GM10248 (cell line): ENCODE measurements around the gene NPVF.

ENCODE experiments used
- CTCF ChIA-PET: fragments of 300-600 bp; sonication (Branson Sonifier 250); formaldehyde crosslinking; extraction: SDS; loops from one replicate; lab custom pipeline; 2021; ENCODE audit warnings: antibody characterized with exemption; lab: Yijun Ruan, JAX
- POLR2A ChIA-PET: fragments of 350-650 bp; sonication (Branson Sonifier 250); formaldehyde crosslinking; extraction: SDS; loops from one replicate; lab custom pipeline; 2020; ENCODE audit warnings: antibody characterized with exemption; lab: Yijun Ruan, JAX
- DNase-seq: peaks from one replicate; pipeline ENCODE4 v3.0.0; 2012; ENCODE audit errors: extremely low spot score
- TF ChIP-seq, protein P1 (sequence below): IDR thresholded peaks from 2 replicates; pipeline ENCODE4 v1.5.1; 2012; ENCODE audit warnings: mild to moderate bottlenecking, low read depth; ENCODE audit errors: extremely low read depth, missing control alignments, control extremely low read depth

Gene NPVF

DNA sequence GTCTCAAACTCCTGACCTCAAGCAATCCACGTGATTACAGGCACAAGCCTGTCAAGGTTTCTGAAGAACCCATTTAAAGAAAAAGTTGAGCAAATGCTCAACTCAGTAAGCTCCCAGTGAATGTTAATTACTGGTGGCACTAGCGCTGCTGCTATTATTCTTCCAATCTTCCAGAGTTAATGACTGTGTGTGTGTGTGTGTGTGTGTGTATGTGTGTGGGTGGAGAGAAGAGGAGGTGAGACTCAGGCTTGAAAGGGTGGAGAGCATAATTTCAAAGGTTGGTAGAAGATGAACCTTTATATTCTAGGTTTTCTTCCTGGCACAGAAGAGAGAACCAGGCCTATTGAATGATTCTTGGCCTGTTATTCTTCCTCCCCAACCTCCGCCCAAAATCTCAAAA, 11.6 kb upstream of the NPVF start:
- DNase-seq: no peak
- ChIA-PET CTCF (interaction anchor here (1.3 kb wide), 1 partner anchor 20 kb away, joined by 5 read pairs; no protein-coding TSS in a partner anchor), POLR2A (no interaction called here)
- TF ChIP-seq, protein P1, sequence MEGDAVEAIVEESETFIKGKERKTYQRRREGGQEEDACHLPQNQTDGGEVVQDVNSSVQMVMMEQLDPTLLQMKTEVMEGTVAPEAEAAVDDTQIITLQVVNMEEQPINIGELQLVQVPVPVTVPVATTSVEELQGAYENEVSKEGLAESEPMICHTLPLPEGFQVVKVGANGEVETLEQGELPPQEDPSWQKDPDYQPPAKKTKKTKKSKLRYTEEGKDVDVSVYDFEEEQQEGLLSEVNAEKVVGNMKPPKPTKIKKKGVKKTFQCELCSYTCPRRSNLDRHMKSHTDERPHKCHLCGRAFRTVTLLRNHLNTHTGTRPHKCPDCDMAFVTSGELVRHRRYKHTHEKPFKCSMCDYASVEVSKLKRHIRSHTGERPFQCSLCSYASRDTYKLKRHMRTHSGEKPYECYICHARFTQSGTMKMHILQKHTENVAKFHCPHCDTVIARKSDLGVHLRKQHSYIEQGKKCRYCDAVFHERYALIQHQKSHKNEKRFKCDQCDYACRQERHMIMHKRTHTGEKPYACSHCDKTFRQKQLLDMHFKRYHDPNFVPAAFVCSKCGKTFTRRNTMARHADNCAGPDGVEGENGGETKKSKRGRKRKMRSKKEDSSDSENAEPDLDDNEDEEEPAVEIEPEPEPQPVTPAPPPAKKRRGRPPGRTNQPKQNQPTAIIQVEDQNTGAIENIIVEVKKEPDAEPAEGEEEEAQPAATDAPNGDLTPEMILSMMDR: no peak

DNA sequence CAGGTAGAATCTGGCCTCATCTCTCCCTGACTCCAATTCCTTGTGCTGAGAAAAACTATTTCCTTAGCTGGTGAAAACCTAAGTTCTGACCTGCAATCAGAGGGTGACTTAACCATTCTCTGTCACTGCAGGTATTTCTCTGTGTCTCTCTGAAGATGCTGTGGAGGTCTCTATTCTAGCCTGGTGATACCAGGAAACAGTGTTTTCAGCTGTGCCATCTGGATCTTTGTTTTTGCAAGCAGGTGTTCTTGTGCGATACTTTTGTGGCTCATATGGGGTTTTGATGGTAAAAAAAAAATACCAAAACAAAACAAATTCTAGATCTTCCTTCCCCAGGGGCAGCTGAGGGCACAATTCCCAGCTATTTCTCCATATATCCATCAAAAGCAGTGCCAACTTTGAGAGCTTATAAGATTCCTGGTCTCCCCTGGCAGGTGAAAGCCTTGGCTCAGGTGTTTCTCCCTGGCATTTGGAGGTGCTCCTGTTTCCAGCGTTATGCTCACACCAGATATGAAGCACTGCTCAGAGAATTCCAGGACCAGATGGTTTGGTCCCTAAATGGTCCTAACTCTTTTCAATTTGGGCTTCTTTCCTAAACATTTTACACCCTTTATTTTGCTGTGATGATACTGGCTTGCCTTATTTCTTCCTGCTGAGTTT, 9.9 kb upstream of the NPVF start:
- POLR2A ChIA-PET: no interaction called here
- CTCF ChIA-PET: interaction anchor here (1.0 kb wide), 1 partner anchor 18 kb away, joined by 3 read pairs; no protein-coding TSS in a partner anchor
- no peak for DNase-seq
- TF ChIP-seq, protein P1: no peak

DNA sequence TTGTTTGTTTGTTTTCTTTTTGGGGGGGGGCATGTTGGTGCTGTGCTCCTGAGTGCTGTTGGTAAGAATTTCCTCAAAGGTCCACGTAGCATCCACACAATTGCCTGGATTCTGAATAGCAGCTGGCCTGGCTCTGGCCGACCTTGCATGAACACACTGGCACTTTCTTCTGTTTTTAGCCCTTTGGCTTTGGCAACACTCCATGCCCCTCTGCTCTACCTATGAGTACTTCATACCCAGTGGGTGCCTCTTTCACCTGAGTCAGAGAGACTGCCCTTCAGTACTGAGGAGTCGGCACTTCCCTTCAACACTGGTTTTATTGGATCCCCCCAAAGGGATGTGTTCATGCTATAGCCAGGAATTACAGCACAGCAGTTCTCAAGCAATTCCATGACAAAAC, 7.2 kb upstream of the NPVF start:
- DNase-seq: no peak
- TF ChIP-seq, protein P1: no peak
- ChIA-PET CTCF (interaction anchor here (0.9 kb wide), 1 partner anchor 8 kb away, joined by 3 read pairs; no protein-coding TSS in a partner anchor), POLR2A (no interaction called here)

DNA sequence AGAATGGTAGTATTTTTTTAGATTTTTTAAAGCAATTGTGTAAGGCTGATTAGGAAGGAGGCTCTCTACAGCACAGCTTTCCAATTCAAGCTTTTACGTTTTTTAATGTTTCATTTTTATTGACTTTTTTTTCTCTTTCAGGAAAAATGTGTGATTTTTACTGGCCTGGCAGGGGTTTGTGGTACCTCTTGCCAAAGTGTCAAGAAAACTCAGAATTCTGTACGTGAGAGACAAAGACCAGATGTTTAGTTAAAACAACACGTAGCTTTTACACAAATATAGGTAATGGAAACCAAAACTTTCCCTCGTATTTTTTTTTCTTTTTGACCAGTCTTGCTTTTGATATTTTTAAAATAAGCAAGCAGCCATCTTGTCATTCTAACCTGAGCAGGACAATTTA, 6.0 kb upstream of the NPVF start:
- ChIA-PET POLR2A (no interaction called here), CTCF (interaction anchor here (0.7 kb wide), 1 partner anchor 10 kb away, joined by 3 read pairs; no protein-coding TSS in a partner anchor)
- TF ChIP-seq, protein P1: no peak
- DNase-seq: no peak

DNA sequence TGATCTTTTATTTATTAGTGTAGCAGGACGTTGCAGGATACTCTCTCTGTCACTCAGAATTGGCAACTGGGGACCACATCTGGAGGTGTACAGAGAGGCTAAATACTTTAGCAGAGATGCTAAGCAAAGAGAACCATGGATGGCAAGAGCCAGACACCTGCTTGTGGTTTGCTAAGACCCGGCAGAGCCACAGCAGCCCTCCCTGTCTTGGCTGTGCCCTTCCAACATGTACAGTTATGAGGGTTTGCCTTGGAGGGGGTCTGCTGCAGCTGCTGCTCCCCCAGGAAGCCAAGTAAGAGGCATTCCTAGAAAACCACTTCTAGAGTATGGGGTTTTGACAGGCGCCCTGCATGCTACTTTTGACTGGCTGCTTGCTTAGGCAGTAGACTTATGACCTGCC, 5.1 kb downstream of the NPVF start:
- TF ChIP-seq, protein P1: no peak
- no peak for DNase-seq
- ChIA-PET POLR2A (no interaction called here), CTCF (interaction anchor here (0.8 to 1.1 kb wide), 3 partner anchors 9 to 13 kb away, joined by 3 read pairs; no protein-coding TSS in a partner anchor)

DNA sequence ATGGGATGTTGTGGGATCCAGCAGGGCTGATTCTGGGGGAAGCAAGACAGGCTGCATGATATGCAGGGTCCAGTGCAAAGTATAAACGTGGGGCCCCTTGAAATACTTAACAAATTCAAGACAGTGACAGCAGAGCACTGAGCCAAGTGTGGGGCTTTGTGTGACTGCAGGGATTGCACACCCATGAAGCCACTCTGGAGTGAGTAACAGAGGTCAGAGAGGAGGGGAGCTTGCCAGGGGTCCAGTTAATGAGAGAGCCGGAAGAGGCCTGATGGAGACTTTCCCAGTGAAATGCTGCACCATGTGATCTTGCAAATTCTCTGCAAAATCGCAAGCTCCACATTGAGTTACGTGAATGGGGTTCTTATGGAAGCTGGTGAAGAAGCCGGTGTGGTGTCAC, 5.6 kb downstream of the NPVF start:
- no peak for DNase-seq
- TF ChIP-seq, protein P1: no peak
- CTCF ChIA-PET: interaction anchor here (0.8 to 1.1 kb wide), 3 partner anchors 9 to 13 kb away, joined by 3 read pairs; no protein-coding TSS in a partner anchor
- POLR2A ChIA-PET: no interaction called here
